Measurements from ENCODE around the gene NDOR1.

NDOR1 gene

GRCh38 chr9:137234055-137234697 is 28.7 kb downstream of the NDOR1 start:
- no peak overlapping the region for H3K27ac Mint-ChIP-seq
- no peaks in the 10 kb centered on the region for H3K9me3 Mint-ChIP-seq
- TF ChIP-seq CTCF (IDR thresholded peaks at IDR 0.05; ENCODE audit: unreplicated experiment in 3 of 3): no peak
- peaks cover 5% of the 10 kb centered on the region for H3K27me3 Mint-ChIP-seq (ENCODE audit: low read depth)
- H3K4me1 Mint-ChIP-seq: peaks cover 19% of the 10 kb centered on the region
- H3K4me3 Mint-ChIP-seq: no peak overlapping the region
- no peaks in the 10 kb centered on the region for H3K36me3 Mint-ChIP-seq (ENCODE audit: low read depth)

GRCh38 chr9:137234758-137235423 is 29.4 kb downstream of the NDOR1 start:
- no peaks in the 10 kb centered on the region for H3K36me3 Mint-ChIP-seq (ENCODE audit: low read depth)
- peak overlapping the region in 2 of 3 experiments; percentile 40 to 42 for H3K4me3 Mint-ChIP-seq
- no peak for TF ChIP-seq CTCF (IDR thresholded peaks at IDR 0.05; ENCODE audit: unreplicated experiment in 3 of 3)
- H3K27me3 Mint-ChIP-seq (ENCODE audit: low read depth): peaks cover 5% of the 10 kb centered on the region
- peaks cover 19% of the 10 kb centered on the region for H3K4me1 Mint-ChIP-seq
- H3K9me3 Mint-ChIP-seq: no peaks in the 10 kb centered on the region
- H3K27ac Mint-ChIP-seq: peak overlapping the region in 1 of 3 experiments; percentile 35

- H3K27ac Mint-ChIP-seq: peak overlapping the region in 1 of 3 experiments; percentile 35
- peaks cover 5% of the 10 kb centered on the region for H3K27me3 Mint-ChIP-seq (ENCODE audit: low read depth)
- no peaks in the 10 kb centered on the region for H3K36me3 Mint-ChIP-seq (ENCODE audit: low read depth)
- H3K9me3 Mint-ChIP-seq: no peaks in the 10 kb centered on the region
- H3K4me1 Mint-ChIP-seq: peaks cover 19% of the 10 kb centered on the region
- no peak for TF ChIP-seq CTCF (IDR thresholded peaks at IDR 0.05; ENCODE audit: unreplicated experiment in 3 of 3)
- H3K4me3 Mint-ChIP-seq: peak overlapping the region in 1 of 3 experiments; percentile 40
These were observed 30.1 kb downstream of the NDOR1 start for GRCh38 chr9:137235424-137236237.

- no peaks in the 10 kb centered on the region for H3K9me3 Mint-ChIP-seq
- H3K4me3 Mint-ChIP-seq: no peak overlapping the region
- TF ChIP-seq CTCF (IDR thresholded peaks at IDR 0.05; ENCODE audit: unreplicated experiment in 3 of 3): peak; percentile 99 to 100 (median 100)
- peaks cover 5% of the 10 kb centered on the region for H3K27me3 Mint-ChIP-seq (ENCODE audit: low read depth)
- no peak overlapping the region for H3K27ac Mint-ChIP-seq
- no peaks in the 10 kb centered on the region for H3K36me3 Mint-ChIP-seq (ENCODE audit: low read depth)
- H3K4me1 Mint-ChIP-seq: peaks cover 24% of the 10 kb centered on the region
These were observed 30.9 kb downstream of the NDOR1 start for GRCh38 chr9:137236238-137236935.

GRCh38 chr9:137236936-137237421 is 31.5 kb downstream of the NDOR1 start:
- TF ChIP-seq CTCF (IDR thresholded peaks at IDR 0.05; ENCODE audit: unreplicated experiment in 3 of 3): no peak
- no peak overlapping the region for H3K27ac Mint-ChIP-seq
- peaks cover 24% of the 10 kb centered on the region for H3K4me1 Mint-ChIP-seq
- peak overlapping the region in 1 of 3 experiments; percentile 39 for H3K4me3 Mint-ChIP-seq
- no peaks in the 10 kb centered on the region for H3K36me3 Mint-ChIP-seq (ENCODE audit: low read depth)
- peaks cover 5% of the 10 kb centered on the region for H3K27me3 Mint-ChIP-seq (ENCODE audit: low read depth)
- no peaks in the 10 kb centered on the region for H3K9me3 Mint-ChIP-seq
